SK-N-SH (cell line): Measurements from ENCODE around the gene SCD5.

Experiments
- ELF1 ChIP-seq: IDR thresholded peaks from 2 replicates; pipeline ENCODE4 v1.4.0; 2012
- EP300 ChIP-seq, 2 experiments: IDR thresholded peaks; 2 replicates each; pipeline versions ENCODE4 v1.4.0 to v1.6.1; 2012; ENCODE audit warnings: borderline replicate concordance in 1 of 2, low read depth in 1 of 2, low read length in 1 of 2
- NRF1 ChIP-seq: IDR thresholded peaks from 2 replicates; pipeline ENCODE4 v1.6.1; 2012; ENCODE audit warnings: low read depth, mild to moderate bottlenecking, low read length
- RFX5 ChIP-seq: IDR thresholded peaks from 2 replicates; pipeline ENCODE4 v1.6.1; 2012; ENCODE audit warnings: mild to moderate bottlenecking, improper control_type of control experiment, low read length
- TAF1 ChIP-seq: IDR thresholded peaks from 2 replicates; pipeline ENCODE4 v1.6.1; 2012; ENCODE audit warnings: low read depth, mild to moderate bottlenecking, low read length, moderate library complexity, borderline replicate concordance
- TEAD4 ChIP-seq: IDR thresholded peaks from 2 replicates; pipeline ENCODE4 v1.4.0; 2012; ENCODE audit warnings: mild to moderate bottlenecking, borderline replicate concordance; ENCODE audit not compliant: insufficient read depth
- TF ChIP-seq, protein P1 (sequence below): IDR thresholded peaks from 2 replicates; pipeline ENCODE4 v1.6.1; 2012; ENCODE audit warnings: mild to moderate bottlenecking, low read depth, low read length, moderate library complexity
- TF ChIP-seq, protein P2 (sequence below): fragments of 150-350 bp; IDR thresholded peaks from 2 replicates; pipeline ENCODE4 v1.6.1; 2016; ENCODE audit warnings: mild to moderate bottlenecking, low read depth, low read length
- TF ChIP-seq, protein P3 (sequence below): IDR thresholded peaks from 2 replicates; pipeline ENCODE4 v1.4.0; 2012; ENCODE audit warnings: low read depth, borderline replicate concordance
- TF ChIP-seq, protein P4 (sequence below): fragments of 200-600 bp; sonication (generic); IDR thresholded peaks from 2 replicates; pipeline ENCODE4 v1.6.1; 2017; ENCODE audit warnings: antibody characterized with exemption, mild to moderate bottlenecking, moderate library complexity
- TF ChIP-seq, protein P5 (sequence below): IDR thresholded peaks from 2 replicates; pipeline ENCODE4 v1.4.0; 2012; ENCODE audit warnings: low read depth
- TF ChIP-seq, protein P6 (sequence below): IDR thresholded peaks from 2 replicates; pipeline ENCODE4; 2012

DNA sequence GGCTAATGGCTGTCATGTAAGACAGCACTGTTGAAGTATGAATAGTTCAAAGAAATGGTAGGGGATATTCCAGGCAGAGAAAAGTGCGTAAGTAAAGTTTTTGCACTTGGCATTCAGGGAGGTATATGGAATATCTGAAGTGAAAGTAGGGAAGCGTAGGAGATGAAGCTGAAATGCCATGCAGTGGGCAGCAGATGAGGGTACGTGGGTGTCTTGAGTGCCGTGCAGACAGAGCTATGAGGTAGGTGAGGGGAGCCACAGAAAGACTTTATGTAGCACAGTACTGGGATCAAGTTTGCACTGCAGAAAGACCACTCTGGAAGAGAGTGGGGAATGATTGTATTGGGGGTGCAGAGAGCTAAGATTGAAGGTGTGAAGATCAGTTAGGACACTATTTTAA is 5.2 kb upstream of the SCD5 start:
- TF ChIP-seq, protein P1, sequence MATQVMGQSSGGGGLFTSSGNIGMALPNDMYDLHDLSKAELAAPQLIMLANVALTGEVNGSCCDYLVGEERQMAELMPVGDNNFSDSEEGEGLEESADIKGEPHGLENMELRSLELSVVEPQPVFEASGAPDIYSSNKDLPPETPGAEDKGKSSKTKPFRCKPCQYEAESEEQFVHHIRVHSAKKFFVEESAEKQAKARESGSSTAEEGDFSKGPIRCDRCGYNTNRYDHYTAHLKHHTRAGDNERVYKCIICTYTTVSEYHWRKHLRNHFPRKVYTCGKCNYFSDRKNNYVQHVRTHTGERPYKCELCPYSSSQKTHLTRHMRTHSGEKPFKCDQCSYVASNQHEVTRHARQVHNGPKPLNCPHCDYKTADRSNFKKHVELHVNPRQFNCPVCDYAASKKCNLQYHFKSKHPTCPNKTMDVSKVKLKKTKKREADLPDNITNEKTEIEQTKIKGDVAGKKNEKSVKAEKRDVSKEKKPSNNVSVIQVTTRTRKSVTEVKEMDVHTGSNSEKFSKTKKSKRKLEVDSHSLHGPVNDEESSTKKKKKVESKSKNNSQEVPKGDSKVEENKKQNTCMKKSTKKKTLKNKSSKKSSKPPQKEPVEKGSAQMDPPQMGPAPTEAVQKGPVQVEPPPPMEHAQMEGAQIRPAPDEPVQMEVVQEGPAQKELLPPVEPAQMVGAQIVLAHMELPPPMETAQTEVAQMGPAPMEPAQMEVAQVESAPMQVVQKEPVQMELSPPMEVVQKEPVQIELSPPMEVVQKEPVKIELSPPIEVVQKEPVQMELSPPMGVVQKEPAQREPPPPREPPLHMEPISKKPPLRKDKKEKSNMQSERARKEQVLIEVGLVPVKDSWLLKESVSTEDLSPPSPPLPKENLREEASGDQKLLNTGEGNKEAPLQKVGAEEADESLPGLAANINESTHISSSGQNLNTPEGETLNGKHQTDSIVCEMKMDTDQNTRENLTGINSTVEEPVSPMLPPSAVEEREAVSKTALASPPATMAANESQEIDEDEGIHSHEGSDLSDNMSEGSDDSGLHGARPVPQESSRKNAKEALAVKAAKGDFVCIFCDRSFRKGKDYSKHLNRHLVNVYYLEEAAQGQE: no peak
- TF ChIP-seq TEAD4: no peak
- TF ChIP-seq, protein P2, sequence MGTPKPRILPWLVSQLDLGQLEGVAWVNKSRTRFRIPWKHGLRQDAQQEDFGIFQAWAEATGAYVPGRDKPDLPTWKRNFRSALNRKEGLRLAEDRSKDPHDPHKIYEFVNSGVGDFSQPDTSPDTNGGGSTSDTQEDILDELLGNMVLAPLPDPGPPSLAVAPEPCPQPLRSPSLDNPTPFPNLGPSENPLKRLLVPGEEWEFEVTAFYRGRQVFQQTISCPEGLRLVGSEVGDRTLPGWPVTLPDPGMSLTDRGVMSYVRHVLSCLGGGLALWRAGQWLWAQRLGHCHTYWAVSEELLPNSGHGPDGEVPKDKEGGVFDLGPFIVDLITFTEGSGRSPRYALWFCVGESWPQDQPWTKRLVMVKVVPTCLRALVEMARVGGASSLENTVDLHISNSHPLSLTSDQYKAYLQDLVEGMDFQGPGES: no peak
- no peak for TF ChIP-seq TAF1
- TF ChIP-seq, protein P3, sequence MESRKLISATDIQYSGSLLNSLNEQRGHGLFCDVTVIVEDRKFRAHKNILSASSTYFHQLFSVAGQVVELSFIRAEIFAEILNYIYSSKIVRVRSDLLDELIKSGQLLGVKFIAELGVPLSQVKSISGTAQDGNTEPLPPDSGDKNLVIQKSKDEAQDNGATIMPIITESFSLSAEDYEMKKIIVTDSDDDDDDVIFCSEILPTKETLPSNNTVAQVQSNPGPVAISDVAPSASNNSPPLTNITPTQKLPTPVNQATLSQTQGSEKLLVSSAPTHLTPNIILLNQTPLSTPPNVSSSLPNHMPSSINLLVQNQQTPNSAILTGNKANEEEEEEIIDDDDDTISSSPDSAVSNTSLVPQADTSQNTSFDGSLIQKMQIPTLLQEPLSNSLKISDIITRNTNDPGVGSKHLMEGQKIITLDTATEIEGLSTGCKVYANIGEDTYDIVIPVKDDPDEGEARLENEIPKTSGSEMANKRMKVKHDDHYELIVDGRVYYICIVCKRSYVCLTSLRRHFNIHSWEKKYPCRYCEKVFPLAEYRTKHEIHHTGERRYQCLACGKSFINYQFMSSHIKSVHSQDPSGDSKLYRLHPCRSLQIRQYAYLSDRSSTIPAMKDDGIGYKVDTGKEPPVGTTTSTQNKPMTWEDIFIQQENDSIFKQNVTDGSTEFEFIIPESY: no peak
- TF ChIP-seq, protein P4, sequence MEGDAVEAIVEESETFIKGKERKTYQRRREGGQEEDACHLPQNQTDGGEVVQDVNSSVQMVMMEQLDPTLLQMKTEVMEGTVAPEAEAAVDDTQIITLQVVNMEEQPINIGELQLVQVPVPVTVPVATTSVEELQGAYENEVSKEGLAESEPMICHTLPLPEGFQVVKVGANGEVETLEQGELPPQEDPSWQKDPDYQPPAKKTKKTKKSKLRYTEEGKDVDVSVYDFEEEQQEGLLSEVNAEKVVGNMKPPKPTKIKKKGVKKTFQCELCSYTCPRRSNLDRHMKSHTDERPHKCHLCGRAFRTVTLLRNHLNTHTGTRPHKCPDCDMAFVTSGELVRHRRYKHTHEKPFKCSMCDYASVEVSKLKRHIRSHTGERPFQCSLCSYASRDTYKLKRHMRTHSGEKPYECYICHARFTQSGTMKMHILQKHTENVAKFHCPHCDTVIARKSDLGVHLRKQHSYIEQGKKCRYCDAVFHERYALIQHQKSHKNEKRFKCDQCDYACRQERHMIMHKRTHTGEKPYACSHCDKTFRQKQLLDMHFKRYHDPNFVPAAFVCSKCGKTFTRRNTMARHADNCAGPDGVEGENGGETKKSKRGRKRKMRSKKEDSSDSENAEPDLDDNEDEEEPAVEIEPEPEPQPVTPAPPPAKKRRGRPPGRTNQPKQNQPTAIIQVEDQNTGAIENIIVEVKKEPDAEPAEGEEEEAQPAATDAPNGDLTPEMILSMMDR: no peak
- no peak for TF ChIP-seq EP300 (IDR thresholded peaks at IDR 0.05; ENCODE audit: borderline replicate concordance in 1 of 2, low read depth in 1 of 2, low read length in 1 of 2)
- no peak for TF ChIP-seq NRF1
- TF ChIP-seq, protein P5, sequence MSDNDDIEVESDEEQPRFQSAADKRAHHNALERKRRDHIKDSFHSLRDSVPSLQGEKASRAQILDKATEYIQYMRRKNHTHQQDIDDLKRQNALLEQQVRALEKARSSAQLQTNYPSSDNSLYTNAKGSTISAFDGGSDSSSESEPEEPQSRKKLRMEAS: no peak
- no peak for TF ChIP-seq RFX5
- TF ChIP-seq, protein P6, sequence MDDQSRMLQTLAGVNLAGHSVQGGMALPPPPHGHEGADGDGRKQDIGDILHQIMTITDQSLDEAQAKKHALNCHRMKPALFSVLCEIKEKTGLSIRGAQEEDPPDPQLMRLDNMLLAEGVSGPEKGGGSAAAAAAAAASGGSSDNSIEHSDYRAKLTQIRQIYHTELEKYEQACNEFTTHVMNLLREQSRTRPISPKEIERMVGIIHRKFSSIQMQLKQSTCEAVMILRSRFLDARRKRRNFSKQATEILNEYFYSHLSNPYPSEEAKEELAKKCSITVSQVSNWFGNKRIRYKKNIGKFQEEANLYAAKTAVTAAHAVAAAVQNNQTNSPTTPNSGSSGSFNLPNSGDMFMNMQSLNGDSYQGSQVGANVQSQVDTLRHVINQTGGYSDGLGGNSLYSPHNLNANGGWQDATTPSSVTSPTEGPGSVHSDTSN: no peak
- no peak for TF ChIP-seq ELF1
